Measurements from ENCODE around the gene OR6C65. TPM values are rescaled to one million over a fixed set of nuclear protein-coding genes. Genes with fewer than 3 reads are reported as not detected.

The OR6C65 gene
- polyA plus RNA-seq, 1 experiment: not detected

- DNase-seq (ENCODE audit: low read depth, low spot score): no peak
- Histone ChIP-seq H3K27me3 (ENCODE audit: control insufficient read depth, insufficient read depth, low read length) (no peaks in the 10 kb centered on the region), H3K9me3 (ENCODE audit: control insufficient read depth, insufficient read depth, low read length) (no peaks in the 10 kb centered on the region), H3K4me3 (ENCODE audit: low read depth, low read length) (no peak within 1 kb of the TSS), H3K27ac (ENCODE audit: low read depth, low read length) (no peak within 1 kb of the TSS)
- POLR2A ChIA-PET: no interaction called here
- TF ChIP-seq, protein P1, sequence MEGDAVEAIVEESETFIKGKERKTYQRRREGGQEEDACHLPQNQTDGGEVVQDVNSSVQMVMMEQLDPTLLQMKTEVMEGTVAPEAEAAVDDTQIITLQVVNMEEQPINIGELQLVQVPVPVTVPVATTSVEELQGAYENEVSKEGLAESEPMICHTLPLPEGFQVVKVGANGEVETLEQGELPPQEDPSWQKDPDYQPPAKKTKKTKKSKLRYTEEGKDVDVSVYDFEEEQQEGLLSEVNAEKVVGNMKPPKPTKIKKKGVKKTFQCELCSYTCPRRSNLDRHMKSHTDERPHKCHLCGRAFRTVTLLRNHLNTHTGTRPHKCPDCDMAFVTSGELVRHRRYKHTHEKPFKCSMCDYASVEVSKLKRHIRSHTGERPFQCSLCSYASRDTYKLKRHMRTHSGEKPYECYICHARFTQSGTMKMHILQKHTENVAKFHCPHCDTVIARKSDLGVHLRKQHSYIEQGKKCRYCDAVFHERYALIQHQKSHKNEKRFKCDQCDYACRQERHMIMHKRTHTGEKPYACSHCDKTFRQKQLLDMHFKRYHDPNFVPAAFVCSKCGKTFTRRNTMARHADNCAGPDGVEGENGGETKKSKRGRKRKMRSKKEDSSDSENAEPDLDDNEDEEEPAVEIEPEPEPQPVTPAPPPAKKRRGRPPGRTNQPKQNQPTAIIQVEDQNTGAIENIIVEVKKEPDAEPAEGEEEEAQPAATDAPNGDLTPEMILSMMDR (IDR thresholded peaks at IDR 0.05; ENCODE audit: low read depth, low read length): no peak
- CTCF ChIA-PET: no interaction called here
These were observed 43.4 kb downstream of the OR6C65 start, which contains the start of gene OR6C2 for GRCh38 chr12:55443776-55444175. TSS of gene OR6C2 (plus strand) at chr12:55444076. CDS start at chr12:55452214, 8,138 bp downstream.

DNA sequence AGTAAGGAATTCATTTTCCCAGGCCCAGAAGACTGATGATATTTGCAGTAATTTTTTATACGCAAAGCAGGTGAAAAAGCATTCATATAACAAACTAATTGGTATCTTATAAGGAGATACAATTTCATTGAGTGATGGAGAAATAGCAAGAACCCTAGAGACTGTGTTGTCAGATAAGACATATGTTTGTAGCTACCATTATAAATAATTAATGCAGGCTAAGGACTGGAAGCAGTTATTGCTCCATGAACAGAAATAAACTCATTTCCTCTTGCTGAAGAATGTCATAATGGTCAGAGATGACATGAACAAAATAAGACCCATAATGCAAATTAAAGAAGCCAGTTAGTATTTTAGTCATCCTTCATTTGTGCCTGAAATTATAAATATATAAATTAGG lies 45.0 kb downstream of the OR6C65 start:
- H3K9me3 ChIP-seq (ENCODE audit: control insufficient read depth, insufficient read depth, low read length): no peaks in the 10 kb centered on the region
- TF ChIP-seq, protein P1 (IDR thresholded peaks at IDR 0.05; ENCODE audit: low read depth, low read length): no peak
- no peak for DNase-seq (ENCODE audit: low read depth, low spot score)
- CTCF ChIA-PET: no interaction called here
- H3K27me3 ChIP-seq (ENCODE audit: control insufficient read depth, insufficient read depth, low read length): no peaks in the 10 kb centered on the region
- H3K27ac ChIP-seq (ENCODE audit: low read depth, low read length): no peak overlapping the region
- POLR2A ChIA-PET: no interaction called here
- H3K4me3 ChIP-seq (ENCODE audit: low read depth, low read length): no peak overlapping the region

DNA sequence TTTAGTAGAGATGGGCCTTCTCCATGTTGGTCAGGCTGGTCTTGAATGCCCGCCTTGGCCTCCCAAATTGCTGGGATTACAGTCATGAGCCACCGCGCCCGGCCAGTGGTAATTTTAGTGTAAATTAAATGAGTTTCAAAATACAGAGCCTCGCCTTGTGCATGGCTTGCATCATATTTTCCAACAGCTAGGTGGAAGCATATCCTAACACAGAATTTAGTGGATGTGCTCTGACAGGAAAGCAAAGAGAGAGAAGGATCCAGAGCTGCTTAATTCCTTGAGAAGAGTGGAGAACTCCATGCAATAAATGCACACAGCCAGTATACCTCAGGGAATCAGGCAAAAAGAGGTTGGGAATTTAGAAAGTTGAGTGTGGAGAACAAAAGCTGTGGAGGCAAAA lies 46.0 kb downstream of the OR6C65 start:
- Histone ChIP-seq H3K4me3 (ENCODE audit: low read depth, low read length) (no peak overlapping the region), H3K27ac (ENCODE audit: low read depth, low read length) (no peak overlapping the region), H3K9me3 (ENCODE audit: control insufficient read depth, insufficient read depth, low read length) (no peaks in the 10 kb centered on the region), H3K27me3 (ENCODE audit: control insufficient read depth, insufficient read depth, low read length) (no peaks in the 10 kb centered on the region)
- DNase-seq (ENCODE audit: low read depth, low spot score): no peak
- CTCF ChIA-PET: no interaction called here
- TF ChIP-seq, protein P1 (IDR thresholded peaks at IDR 0.05; ENCODE audit: low read depth, low read length): no peak
- POLR2A ChIA-PET: no interaction called here

GRCh38 chr12:55448825-55449224 lies 48.5 kb downstream of the OR6C65 start:
- Histone ChIP-seq H3K4me3 (ENCODE audit: low read depth, low read length) (no peak overlapping the region), H3K27me3 (ENCODE audit: control insufficient read depth, insufficient read depth, low read length) (no peaks in the 10 kb centered on the region), H3K27ac (ENCODE audit: low read depth, low read length) (no peak overlapping the region), H3K9me3 (ENCODE audit: control insufficient read depth, insufficient read depth, low read length) (no peaks in the 10 kb centered on the region)
- CTCF ChIA-PET: interaction anchor here (0.6 kb wide), 1 partner anchor 826 kb away, joined by 3 read pairs; no protein-coding TSS in a partner anchor
- TF ChIP-seq, protein P1 (IDR thresholded peaks at IDR 0.05; ENCODE audit: low read depth, low read length): no peak
- POLR2A ChIA-PET: no interaction called here
- DNase-seq (ENCODE audit: low read depth, low spot score): no peak

Other genes starting within 250 kb of the OR6C65 start
- gene OR10A7, start 179.5 kb upstream of the OR6C65 start, polyA plus RNA-seq (2011; rRNA removed): not detected in 2 replicates
- gene OR6C74, start 155.9 kb upstream of the OR6C65 start, polyA plus RNA-seq (2011; rRNA removed): not detected in 2 replicates
- gene OR6C6, start 104.0 kb upstream of the OR6C65 start, polyA plus RNA-seq (2011; rRNA removed): not detected in 2 replicates
- not detected in 2 replicates for gene OR6C1, start 86.2 kb upstream of the OR6C65 start, polyA plus RNA-seq (2011; rRNA removed)
- not detected in 2 replicates for gene OR6C3, start 69.8 kb upstream of the OR6C65 start, polyA plus RNA-seq (2011; rRNA removed)
- not detected in 2 replicates for gene OR6C75, start 37.6 kb upstream of the OR6C65 start, polyA plus RNA-seq (2011; rRNA removed)
- not detected in 2 replicates for gene OR6C76, start 25.7 kb downstream of the OR6C65 start, polyA plus RNA-seq (2011; rRNA removed)
- not detected in 2 replicates for gene OR6C2, start 43.5 kb downstream of the OR6C65 start, polyA plus RNA-seq (2011; rRNA removed)
- not detected in 2 replicates for gene OR6C70, start 69.6 kb downstream of the OR6C65 start, polyA plus RNA-seq (2011; rRNA removed)
- gene OR6C68, start 91.8 kb downstream of the OR6C65 start, polyA plus RNA-seq (2011; rRNA removed): not detected in 2 replicates
- not detected in 2 replicates for gene OR6C4, start 149.1 kb downstream of the OR6C65 start, polyA plus RNA-seq (2011; rRNA removed)
- gene OR2AP1, start 171.9 kb downstream of the OR6C65 start, polyA plus RNA-seq (2011; rRNA removed): not detected in 2 replicates
- not detected in 2 replicates for gene OR10P1, start 236.4 kb downstream of the OR6C65 start, polyA plus RNA-seq (2011; rRNA removed)